ENCODE measurements around the gene CCNY. TPM values are rescaled to one million over a fixed set of nuclear protein-coding genes. Genes with fewer than 3 reads are reported as not detected.
A peak's percentile ranks its signal among the peaks of the same experiment; 100 is the strongest.
"Not testable (repeated sequence)": the region's sequence is repeated elsewhere in the genome, so short reads cannot be mapped to it uniquely, and the experiment has no call there.

CCNY gene
- total RNA-seq, 8 experiments from 2014 or later = 24.8 to 57.1 (median 32.4) TPM

DNA sequence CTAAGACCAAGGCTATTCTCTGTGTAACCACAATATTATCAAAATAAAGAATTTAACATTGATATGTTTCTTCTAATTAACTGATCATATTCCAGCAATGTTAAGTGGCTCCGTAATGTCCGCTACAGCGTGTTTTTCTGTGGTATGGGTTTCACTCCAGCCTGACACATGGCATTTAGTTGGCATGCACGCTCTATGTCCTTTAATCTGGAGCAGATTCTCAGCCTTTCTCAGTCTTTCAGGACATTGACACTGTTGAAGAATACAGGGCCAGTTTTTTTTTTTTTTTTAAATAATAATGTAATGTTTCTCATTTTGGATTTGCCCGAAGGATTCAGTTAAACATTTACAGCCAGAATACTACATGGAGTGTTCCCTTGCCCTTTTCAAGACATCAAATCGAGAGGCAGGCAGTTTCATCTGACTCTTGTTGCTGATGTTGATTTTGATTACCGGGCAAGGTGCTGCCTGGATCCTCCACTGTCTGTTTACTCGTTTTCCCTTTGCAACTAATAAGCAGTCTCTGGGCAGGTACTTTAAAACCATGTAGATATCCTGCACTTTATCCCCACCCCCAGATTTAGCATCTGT is 171.3 kb downstream of the CCNY start:
- ATAC-seq (replicated peaks in 6 of 8) = no peak
- Histone ChIP-seq H3K27ac (no peak overlapping the region), H3K4me3 (no peak overlapping the region), H3K4me1 (replicated peaks in 1 of 2) (peaks cover 0 to 7% of the 10 kb centered on the region in 2 donors)
- 50 to 100% (median 90%) methylated on average over 1 to 8 of the region's 8 CpGs; no CpG with 5 or more reads in 1 of the 10 experiments for WGBS, 10 experiments
- in situ Hi-C loops (cut with MboI; ENCODE audit: low pct_unique_long_range_greater_than_20kb in 2 of 9, low sequenced_read_pairs in 9 of 9, unreplicated experiment in 9 of 9) = no loop called here

DNA sequence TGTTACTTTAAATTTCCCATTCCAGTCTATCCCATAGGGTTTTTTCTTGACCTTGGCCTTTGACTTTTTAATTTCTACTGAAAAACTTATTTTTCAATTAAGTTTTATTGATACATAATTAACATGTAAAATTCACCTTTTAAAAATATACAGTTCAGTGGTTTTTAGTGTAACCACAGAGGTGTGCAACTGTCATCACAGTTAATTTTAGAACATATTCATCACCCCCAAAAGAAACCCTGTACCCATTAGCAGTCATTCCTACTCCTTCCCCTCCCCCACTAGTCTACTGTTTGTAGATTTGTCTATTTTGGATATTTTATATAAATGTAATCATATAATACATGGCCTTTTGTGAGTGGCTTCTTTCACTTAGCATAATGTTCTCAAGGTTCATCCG is 172.3 kb downstream of the CCNY start:
- ATAC-seq (replicated peaks in 6 of 8) = no peak
- in situ Hi-C loops (cut with MboI; ENCODE audit: low pct_unique_long_range_greater_than_20kb in 2 of 9, low sequenced_read_pairs in 9 of 9, unreplicated experiment in 9 of 9) = no loop called here
- WGBS, 10 experiments = 57 to 100% (median 89%) methylated on average over 1 of the region's 1 CpG; no CpG with 5 or more reads in 1 of the 10 experiments
- Histone ChIP-seq H3K4me3 (no peak overlapping the region), H3K4me1 (replicated peaks in 1 of 2) (peaks cover 0 to 2% of the 10 kb centered on the region in 2 donors), H3K27ac (no peak overlapping the region)

DNA sequence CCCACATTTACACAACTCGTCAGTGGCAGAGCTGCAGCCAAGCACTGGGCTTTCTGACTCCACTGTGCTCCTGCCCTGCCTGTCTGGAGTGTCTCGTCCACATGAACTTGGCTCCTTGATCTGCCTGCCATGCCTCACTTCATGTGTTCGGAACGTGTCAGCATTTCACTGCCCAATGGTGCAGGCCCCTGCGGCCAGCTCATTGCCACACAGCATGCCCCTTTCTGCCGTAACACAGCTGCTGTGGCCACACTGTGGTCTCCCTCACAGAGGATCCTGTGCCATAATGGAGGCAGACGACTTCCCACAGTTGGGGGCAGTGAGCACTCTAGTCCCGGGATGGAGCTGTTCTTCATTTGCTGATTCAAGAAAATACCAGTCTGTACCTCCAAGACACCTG is 174.6 kb downstream of the CCNY start:
- no peak for ATAC-seq (replicated peaks in 6 of 8)
- Histone ChIP-seq H3K4me3 (no peak overlapping the region), H3K4me1 (replicated peaks in 1 of 2) (no peaks in the 10 kb centered on the region), H3K27ac (no peak overlapping the region)
- in situ Hi-C loops (cut with MboI; ENCODE audit: low pct_unique_long_range_greater_than_20kb in 2 of 9, low sequenced_read_pairs in 9 of 9, unreplicated experiment in 9 of 9) = no loop called here
- 83 to 100% (median 95%) methylated on average over 1 to 7 of the region's 8 CpGs; no CpG with 5 or more reads in 4 of the 10 experiments for WGBS, 10 experiments

DNA sequence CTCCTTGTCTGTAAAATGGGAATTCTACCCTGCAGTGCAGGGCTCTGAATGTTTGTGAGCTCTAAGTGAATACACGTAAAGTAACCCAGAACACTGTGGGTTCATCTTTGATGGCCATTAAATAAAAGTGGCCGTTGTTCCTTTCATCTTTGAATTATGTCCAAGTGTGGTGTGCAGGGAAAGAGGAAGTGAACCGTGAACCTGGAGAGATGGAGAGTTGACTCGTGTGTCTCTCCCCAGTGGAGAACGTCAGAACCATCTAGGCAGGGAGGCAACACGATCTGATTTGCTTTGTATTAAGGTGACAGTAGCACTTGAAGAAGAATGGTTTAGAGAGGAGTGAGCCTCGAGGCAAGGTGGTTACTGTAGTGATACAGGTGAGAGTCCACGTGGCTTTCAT is 175.3 kb downstream of the CCNY start:
- ATAC-seq (replicated peaks in 6 of 8) = no peak
- Histone ChIP-seq H3K4me3 (no peak overlapping the region), H3K27ac (no peak overlapping the region), H3K4me1 (replicated peaks in 1 of 2) (no peaks in the 10 kb centered on the region)
- in situ Hi-C loops (cut with MboI; ENCODE audit: low pct_unique_long_range_greater_than_20kb in 2 of 9, low sequenced_read_pairs in 9 of 9, unreplicated experiment in 9 of 9) = no loop called here
- 90 to 100% (median 96%) methylated on average over 2 to 4 of the region's 8 CpGs; no CpG with 5 or more reads in 2 of the 10 experiments for WGBS, 10 experiments

DNA sequence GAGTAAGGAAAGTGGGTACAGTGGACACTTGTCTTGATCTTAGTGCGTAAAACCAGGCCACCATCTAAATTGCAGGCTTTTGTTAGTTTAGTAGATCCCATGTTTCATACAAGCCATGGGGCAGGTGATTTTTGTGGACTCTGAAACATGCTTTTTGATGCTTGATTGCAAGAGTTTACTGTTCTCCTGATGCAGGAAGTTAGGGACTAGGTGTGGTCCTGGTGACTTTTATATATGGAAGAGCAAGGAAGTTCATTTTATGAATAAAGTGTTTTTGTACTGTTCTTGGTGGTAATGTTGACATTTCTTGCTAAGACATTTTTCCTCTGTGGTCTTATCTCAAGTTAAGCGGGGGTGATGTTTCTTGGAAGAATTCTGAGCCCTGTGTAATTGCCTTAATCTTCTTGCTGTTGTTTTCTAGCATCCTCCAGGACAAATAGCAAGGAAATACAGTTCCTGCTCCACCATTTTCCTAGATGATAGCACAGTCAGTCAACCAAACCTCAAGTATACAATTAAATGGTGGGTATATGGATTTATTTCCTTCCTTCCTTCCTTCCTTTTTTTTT is 179.9 kb downstream of the CCNY start:
- ATAC-seq (replicated peaks in 6 of 8) = no peak
- peaks cover 0 to 3% of the 10 kb centered on the region in 2 donors for H3K4me1 ChIP-seq (replicated peaks in 1 of 2)
- in situ Hi-C loops (cut with MboI; ENCODE audit: low pct_unique_long_range_greater_than_20kb in 2 of 9, low sequenced_read_pairs in 9 of 9, unreplicated experiment in 9 of 9) = no loop called here
- no peak overlapping the region for H3K27ac ChIP-seq
- 93 to 100% (median 100%) methylated on average over 1 to 2 of the region's 2 CpGs; no CpG with 5 or more reads in 1 of the 10 experiments for WGBS, 10 experiments
- no peak overlapping the region for H3K4me3 ChIP-seq

DNA sequence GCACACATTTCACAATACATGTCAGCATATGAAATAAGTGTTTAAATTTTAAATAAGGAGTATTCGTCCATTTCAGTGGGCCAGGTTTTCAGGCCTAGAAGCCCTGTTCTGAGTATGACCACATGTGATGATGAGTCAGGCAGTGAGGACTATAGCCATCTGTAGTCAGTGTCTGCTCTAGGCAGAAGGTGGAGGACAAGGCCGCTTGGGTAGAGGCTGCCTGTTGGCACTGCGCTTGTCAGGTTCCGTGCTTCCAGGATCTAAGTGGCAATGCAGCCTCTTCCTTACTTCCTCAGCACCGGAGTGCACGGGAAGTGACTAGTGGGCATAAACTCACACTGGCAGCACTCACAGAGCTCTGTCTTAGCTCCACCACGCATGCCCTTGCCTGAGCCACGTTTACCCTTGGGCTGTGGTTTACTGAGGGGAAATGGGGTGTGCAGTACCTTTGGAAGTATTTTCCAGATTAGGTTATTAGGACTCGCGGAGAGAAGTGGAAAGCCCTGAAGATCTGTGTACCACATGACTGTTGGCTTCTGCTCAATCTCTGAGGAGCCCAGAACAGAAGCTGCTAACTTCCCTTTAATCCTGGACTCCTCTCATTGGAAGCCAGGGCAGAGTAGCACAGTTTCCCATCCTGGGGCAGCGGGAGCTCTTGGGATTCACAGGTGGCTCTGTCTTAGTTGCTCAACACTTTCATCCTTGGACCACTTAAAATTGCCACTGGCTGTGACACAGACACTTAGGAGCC is 181.3 kb downstream of the CCNY start:
- peak; percentile 33 to 82 (median 51) for ATAC-seq (replicated peaks in 6 of 8)
- H3K27ac ChIP-seq = no peak overlapping the region
- H3K4me3 ChIP-seq = no peak overlapping the region
- peaks cover 0 to 3% of the 10 kb centered on the region in 2 donors for H3K4me1 ChIP-seq (replicated peaks in 1 of 2)
- WGBS, 10 experiments = 38 to 100% (median 81%) methylated on average over 1 to 10 of the region's 11 CpGs; no CpG with 5 or more reads in 3 of the 10 experiments
- in situ Hi-C loops (cut with MboI; ENCODE audit: low pct_unique_long_range_greater_than_20kb in 2 of 9, low sequenced_read_pairs in 9 of 9, unreplicated experiment in 9 of 9) = no loop called here

DNA sequence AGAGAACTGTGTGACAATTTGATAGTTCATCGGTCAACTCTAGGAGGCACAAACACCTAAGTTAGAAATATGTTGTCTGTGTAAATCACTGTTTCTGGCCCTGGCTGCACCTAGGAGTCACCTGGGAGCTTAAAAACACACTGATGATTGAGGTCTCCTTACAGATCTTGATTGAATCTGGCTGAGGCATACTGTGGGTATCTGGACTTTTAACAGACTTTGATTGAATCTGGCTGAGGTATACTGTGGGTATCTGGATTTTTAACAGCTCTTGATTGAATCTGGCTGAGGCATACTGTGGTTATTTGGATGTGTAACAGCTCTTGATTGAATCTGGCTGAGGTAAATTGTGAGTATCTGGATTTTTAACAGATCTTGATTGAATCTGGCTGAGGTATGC is 181.9 kb downstream of the CCNY start:
- H3K4me1 ChIP-seq (replicated peaks in 1 of 2); H3K27ac ChIP-seq; ATAC-seq (replicated peaks in 6 of 8); in situ Hi-C loops (cut with MboI; ENCODE audit: low pct_unique_long_range_greater_than_20kb in 2 of 9, low sequenced_read_pairs in 9 of 9, unreplicated experiment in 9 of 9); H3K4me3 ChIP-seq: not testable (repeated sequence)
- WGBS, 10 experiments = 75 to 100% (median 90%) methylated on average over 1 of the region's 1 CpG; no CpG with 5 or more reads in 6 of the 10 experiments

DNA sequence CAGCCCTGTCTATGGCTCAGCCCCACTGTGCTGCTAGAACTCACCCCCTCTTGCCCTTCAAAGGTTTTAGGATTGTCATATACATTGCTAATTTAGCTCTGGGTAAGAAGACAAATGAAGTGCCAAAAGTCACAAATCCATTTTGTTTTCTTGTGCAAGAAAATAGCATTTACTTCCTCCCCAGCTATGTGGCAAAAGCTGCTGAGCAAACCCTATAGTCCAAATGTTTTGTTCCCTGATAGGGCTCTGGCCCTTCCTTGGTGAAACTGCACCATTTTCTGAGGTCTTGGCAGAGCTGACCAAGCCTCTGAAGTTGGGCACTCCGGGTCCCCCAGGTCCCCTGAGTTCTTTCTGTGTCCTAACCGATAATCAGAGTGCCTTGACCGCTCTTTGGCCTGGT is 184.7 kb downstream of the CCNY start:
- ATAC-seq (replicated peaks in 6 of 8) = no peak
- WGBS, 10 experiments = 67 to 100% (median 93%) methylated on average over 1 to 3 of the region's 3 CpGs; no CpG with 5 or more reads in 5 of the 10 experiments
- in situ Hi-C loops (cut with MboI; ENCODE audit: low pct_unique_long_range_greater_than_20kb in 2 of 9, low sequenced_read_pairs in 9 of 9, unreplicated experiment in 9 of 9) = no loop called here
- no peak overlapping the region for H3K27ac ChIP-seq
- peaks cover 0 to 3% of the 10 kb centered on the region in 2 donors for H3K4me1 ChIP-seq (replicated peaks in 1 of 2)
- no peak overlapping the region for H3K4me3 ChIP-seq

DNA sequence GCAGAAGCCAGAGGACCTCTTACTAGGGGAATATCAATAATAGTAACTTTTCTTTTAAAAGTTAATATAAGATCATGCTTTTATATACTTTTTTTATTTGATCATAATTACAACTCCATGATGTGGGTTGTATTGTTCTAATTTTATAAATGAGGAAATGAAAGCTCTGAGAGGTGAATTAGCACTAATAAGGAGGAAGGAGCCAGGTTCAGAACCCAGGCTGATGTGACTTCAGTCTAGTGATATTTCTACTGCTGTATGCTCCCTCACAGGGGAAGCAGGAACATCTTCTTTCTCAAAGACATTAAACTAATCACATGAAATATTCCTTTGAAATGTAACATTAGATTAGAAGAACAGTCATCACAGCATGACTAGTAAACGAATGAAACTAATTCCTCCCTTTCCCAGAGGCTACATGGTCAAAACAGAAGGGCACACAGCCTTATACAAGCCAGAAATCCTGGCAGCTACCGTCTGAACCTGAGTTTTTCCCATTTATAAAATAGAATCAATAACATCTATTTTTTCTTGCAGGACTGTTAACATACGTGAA is 187.4 kb downstream of the CCNY start:
- Histone ChIP-seq H3K27ac (no peak overlapping the region), H3K4me3 (no peak overlapping the region), H3K4me1 (replicated peaks in 1 of 2) (peaks cover 7 to 11% of the 10 kb centered on the region in 2 donors)
- in situ Hi-C loops (cut with MboI; ENCODE audit: low pct_unique_long_range_greater_than_20kb in 2 of 9, low sequenced_read_pairs in 9 of 9, unreplicated experiment in 9 of 9) = no loop called here
- 25 to 100% (median 78%) methylated on average over 1 to 3 of the region's 3 CpGs for WGBS, 10 experiments
- peak in 2 of 8 experiments; percentile 36 to 37 for ATAC-seq (replicated peaks in 6 of 8)

DNA sequence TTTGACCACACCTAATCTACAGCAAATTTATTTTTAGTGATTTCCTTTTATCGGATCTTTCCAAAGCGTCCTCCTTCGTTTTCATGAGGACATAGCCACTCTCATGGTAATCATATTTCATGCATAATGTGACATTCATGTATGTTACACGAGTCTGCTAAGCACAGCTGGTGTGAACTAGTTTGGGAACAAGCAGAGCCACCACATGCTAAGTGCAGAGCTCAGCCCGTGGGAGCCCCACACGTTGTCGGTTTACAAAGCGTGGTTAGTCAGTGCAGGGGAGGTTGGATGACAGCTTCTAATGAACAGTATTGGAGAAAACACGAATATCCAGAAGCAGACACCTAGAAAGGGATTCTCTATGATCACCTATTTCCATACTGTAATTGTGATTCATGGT is 190.4 kb downstream of the CCNY start:
- H3K4me3 ChIP-seq = no peak overlapping the region
- peak in 6 of 8 experiments; percentile 27 to 100 (median 100) for ATAC-seq (replicated peaks in 6 of 8)
- in situ Hi-C loops (cut with MboI; ENCODE audit: low pct_unique_long_range_greater_than_20kb in 2 of 9, low sequenced_read_pairs in 9 of 9, unreplicated experiment in 9 of 9) = no loop called here
- H3K4me1 ChIP-seq (replicated peaks in 1 of 2) = peaks cover 4 to 11% of the 10 kb centered on the region in 2 donors
- 60 to 90% (median 73%) methylated on average over 3 to 8 of the region's 9 CpGs for WGBS, 10 experiments
- no peak overlapping the region for H3K27ac ChIP-seq

DNA sequence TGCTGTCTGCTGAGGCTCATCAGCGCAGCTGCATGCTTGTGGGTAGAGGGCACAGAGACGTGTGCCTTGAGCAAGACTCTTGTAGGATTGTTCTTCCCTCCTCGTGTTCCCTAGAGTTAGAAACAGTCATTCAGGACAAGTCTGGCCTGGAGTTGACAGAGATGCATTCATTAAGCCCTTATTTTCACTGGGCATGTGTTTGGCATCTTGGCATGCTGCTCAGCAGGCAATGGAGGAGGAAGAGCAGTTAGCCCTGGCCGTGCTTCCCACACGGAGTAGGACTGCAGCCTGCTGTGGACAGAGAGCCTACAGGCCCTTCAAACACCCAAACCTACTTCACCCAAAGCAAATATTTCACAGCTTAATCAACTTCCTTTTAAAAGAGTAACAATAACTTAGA is 195.8 kb downstream of the CCNY start:
- 100% methylated on average over 1 to 3 of the region's 5 CpGs; no CpG with 5 or more reads in 7 of the 10 experiments for WGBS, 10 experiments
- in situ Hi-C loops (cut with MboI; ENCODE audit: low pct_unique_long_range_greater_than_20kb in 2 of 9, low sequenced_read_pairs in 9 of 9, unreplicated experiment in 9 of 9) = no loop called here
- Histone ChIP-seq H3K4me3 (no peak overlapping the region), H3K27ac (no peak overlapping the region), H3K4me1 (replicated peaks in 1 of 2) (peaks cover 0 to under 1% of the 10 kb centered on the region in 2 donors)
- no peak for ATAC-seq (replicated peaks in 6 of 8)

DNA sequence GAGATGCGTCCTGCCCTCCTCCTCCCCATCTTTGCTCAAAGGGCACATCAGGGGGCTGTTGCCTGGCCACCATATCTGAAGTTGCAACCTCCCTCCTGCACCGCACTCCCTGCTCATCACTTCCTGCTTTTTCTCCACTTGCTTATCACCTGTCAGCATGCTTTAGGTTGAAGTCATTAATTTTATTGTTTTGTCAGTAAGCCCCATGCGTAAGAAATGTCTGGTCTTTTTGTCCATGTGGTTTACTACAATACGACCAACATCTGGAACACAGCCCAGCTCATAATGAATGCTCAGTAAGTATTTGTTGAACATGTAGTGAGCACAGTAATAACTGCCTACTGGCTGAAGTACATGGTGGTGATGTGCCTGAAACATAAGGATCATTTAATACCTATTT is 197.3 kb downstream of the CCNY start:
- H3K27ac ChIP-seq = no peak overlapping the region
- in situ Hi-C loops (cut with MboI; ENCODE audit: low pct_unique_long_range_greater_than_20kb in 2 of 9, low sequenced_read_pairs in 9 of 9, unreplicated experiment in 9 of 9) = no loop called here
- 60 to 100% (median 90%) methylated on average over 2 to 4 of the region's 4 CpGs; no CpG with 5 or more reads in 4 of the 10 experiments for WGBS, 10 experiments

DNA sequence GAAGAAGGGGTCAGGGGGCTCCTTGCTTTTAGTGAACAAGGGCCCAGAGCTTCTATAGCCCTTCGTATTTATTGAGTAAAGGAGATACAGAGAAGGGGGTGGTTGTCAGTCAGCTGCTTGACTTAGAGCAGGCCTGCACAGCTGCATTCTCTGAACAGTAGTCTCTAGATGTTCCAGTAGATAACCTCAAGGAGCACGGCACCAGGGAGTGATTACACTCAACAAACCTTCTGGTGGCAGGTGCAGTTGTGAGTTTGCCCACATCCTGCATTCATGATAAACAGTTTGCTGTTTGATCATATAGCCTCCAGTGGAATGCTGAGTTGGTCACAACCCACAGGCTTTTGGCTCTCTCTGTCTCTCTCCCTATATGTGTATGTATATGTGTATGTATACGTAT is 198.8 kb downstream of the CCNY start:
- ATAC-seq (replicated peaks in 6 of 8) = no peak
- Histone ChIP-seq H3K4me3 (no peak overlapping the region), H3K27ac (no peak overlapping the region), H3K4me1 (replicated peaks in 1 of 2) (no peaks in the 10 kb centered on the region)
- 80 to 100% (median 96%) methylated on average over 1 to 2 of the region's 3 CpGs; no CpG with 5 or more reads in 3 of the 10 experiments for WGBS, 10 experiments
- in situ Hi-C loops (cut with MboI; ENCODE audit: low pct_unique_long_range_greater_than_20kb in 2 of 9, low sequenced_read_pairs in 9 of 9, unreplicated experiment in 9 of 9) = no loop called here

More for the DNA sequence above, 197.3 kb downstream of the CCNY start:
- H3K4me3 ChIP-seq = no peak overlapping the region
- no peak for ATAC-seq (replicated peaks in 6 of 8)
- no peaks in the 10 kb centered on the region for H3K4me1 ChIP-seq (replicated peaks in 1 of 2)

Data from motor neuron (in vitro differentiated cells).